ENCODE results near the gene PRDM4.
"Not testable (repeated sequence)": the region's sequence is repeated elsewhere in the genome, so short reads cannot be mapped to it uniquely, and the experiment has no call there.

Gene PRDM4

DNA sequence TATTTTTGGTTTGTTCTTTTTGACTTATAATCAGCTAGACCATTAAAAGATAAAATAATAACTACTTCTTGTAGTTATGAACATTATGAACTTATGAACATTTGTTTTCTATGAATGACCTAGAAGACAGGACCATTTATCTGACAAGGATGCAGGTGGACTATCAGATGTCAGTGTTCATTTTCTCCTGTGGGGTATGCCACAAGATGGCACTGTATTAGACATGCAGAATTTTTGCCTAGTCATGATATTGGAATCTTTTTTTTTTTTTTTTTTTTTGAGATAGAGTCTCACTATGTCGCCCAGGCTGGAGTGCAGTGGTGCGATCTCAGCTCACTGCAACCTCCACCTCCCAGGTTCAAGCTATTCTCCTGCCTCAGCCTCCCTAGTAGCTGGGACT lies 65.2 kb downstream of the PRDM4 start:
- DNase-seq (ENCODE audit: low read depth in 2 of 2), result not testable (repeated sequence)

- peak; percentile 90 to 91 for DNase-seq (ENCODE audit: low read depth in 2 of 2)
These were observed 75.3 kb downstream of the PRDM4 start, which contains the start of gene PWP1 for GRCh38 chr12:107685360-107686248. Gene PWP1, plus strand, starts transcription at chr12:107685799. Its CDS starts 101 bp downstream, at chr12:107685900.

DNA sequence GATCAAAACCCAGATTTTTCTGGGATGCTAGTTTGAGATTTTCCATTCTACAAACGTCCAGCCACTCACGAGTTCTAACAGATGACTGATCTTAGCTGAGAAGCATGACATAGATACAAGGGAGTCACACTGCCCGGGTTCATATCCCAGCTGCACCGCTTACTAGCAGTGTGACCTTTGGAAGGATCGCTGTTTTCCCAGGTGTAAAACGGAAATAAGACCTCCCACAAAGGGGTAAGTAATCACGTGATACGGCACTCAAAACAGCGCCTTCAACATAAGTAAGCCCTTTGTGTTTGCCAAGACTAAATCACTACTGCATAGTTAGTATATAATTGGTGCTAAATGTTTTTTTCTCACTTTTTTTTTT lies 76.0 kb downstream of the PRDM4 start:
- DNase-seq (ENCODE audit: low read depth in 2 of 2), result no peak

GRCh38 chr12:107684029-107684795 lies 76.7 kb downstream of the PRDM4 start:
- DNase-seq (ENCODE audit: low read depth in 2 of 2), result no peak
